HepG2 (cell line): ENCODE results near the gene SMO. TPM values are rescaled to one million over a fixed set of nuclear protein-coding genes. Genes with fewer than 3 reads are reported as not detected.

Experiments used
- ATAC-seq: fragments of 200-7000 bp; cut with Tn5 transposase; 3 replicates; pipeline ENCODE4 v1.9.1; 2020; ENCODE audit warnings: mild to moderate bottlenecking, moderate library complexity
- BruUV-seq: library from RNA; stranded (reverse); fragments of 400-500 nt; replicated peaks from 2 replicates; lab custom pipeline; 2021; lab: Mats Ljungman, UMichigan
- CTCF ChIA-PET: fragments of 300-600 bp; formaldehyde crosslinking; extraction: SDS; loops from one replicate; lab custom pipeline; 2021; ENCODE audit warnings: low total read pairs, inconsistent platforms, low intra/inter-chr PET ratio; lab: Yijun Ruan, JAX
- POLR2A ChIA-PET: fragments of 350-600 bp; sonication (Branson Sonifier 250); formaldehyde crosslinking; loops from one replicate; lab custom pipeline; 2020; ENCODE audit warnings: antibody characterized with exemption, inconsistent platforms; lab: Yijun Ruan, JAX
- DNase-seq: peaks from one replicate; pipeline ENCODE4 v3.0.0-alpha.2; 2015; ENCODE audit warnings: low spot score
- FAIRE-seq: peaks from 3 replicates; lab custom pipeline; 2011; peaks lifted over from hg19 to GRCh38; lab: Jason Lieb, UNC
- H2AFZ ChIP-seq: one replicate; pipeline ENCODE4 v1.6.1; 2011; ENCODE audit warnings: low read length, inconsistent platforms
- H3K27ac ChIP-seq: fragments of 300-600 bp; 3 replicates; pipeline ENCODE4 v1.8.0; 2011; ENCODE audit warnings: mixed run types, mild to moderate bottlenecking, mixed read lengths, low read length, inconsistent platforms; ENCODE audit not compliant: insufficient read depth; ENCODE audit errors: extremely low read length
- H3K27me3 ChIP-seq, 2 experiments: fragments of 200-600 bp in 1 of 2; 2 replicates in 1 of 2; 3 replicates in 1 of 2; pipeline versions ENCODE4 v1.6.0 to v1.8.0; 2011; ENCODE audit warnings: low read length in 2 of 2, mild to moderate bottlenecking in 2 of 2, moderate library complexity in 2 of 2, inconsistent platforms in 1 of 2; ENCODE audit not compliant: insufficient read depth in 2 of 2, control insufficient read depth in 1 of 2
- H3K36me3 ChIP-seq, 2 experiments: fragments of 200-600 bp in 1 of 2; replicated peaks in 1 of 2; 2 replicates in 1 of 2; 3 replicates in 1 of 2; pipeline versions ENCODE4 v1.5.1 to v1.8.0; 2011; ENCODE audit warnings: low read length in 2 of 2, inconsistent platforms in 1 of 2; ENCODE audit not compliant: insufficient read depth in 2 of 2, control insufficient read depth in 1 of 2
- H3K4me1 ChIP-seq: 2 replicates; pipeline ENCODE4 v1.5.1; 2012; ENCODE audit warnings: low read length, inconsistent platforms; ENCODE audit not compliant: insufficient read depth
- H3K4me2 ChIP-seq: 2 replicates; pipeline ENCODE4 v1.6.0; 2011; ENCODE audit warnings: low read depth, low read length, inconsistent platforms
- H3K4me3 ChIP-seq, 3 experiments: fragments of 200-600 bp in 1 of 3; sonication (generic), shearing (Covaris generic) in 1 of 3; replicated peaks in 1 of 3; 2 replicates each; pipeline ENCODE4 v1.5.1; 2011 to 2016; ENCODE audit warnings: low read length in 3 of 3, inconsistent platforms in 2 of 3, low read depth in 2 of 3, mild to moderate bottlenecking in 2 of 3, control low read depth in 1 of 3, mixed read lengths in 1 of 3; ENCODE audit not compliant: insufficient read depth in 1 of 3
- H3K79me2 ChIP-seq: one replicate; pipeline ENCODE4 v1.6.1; 2011; ENCODE audit warnings: low read length, inconsistent platforms; ENCODE audit not compliant: insufficient read depth
- H3K9ac ChIP-seq: 2 replicates; pipeline ENCODE4 v1.6.0; 2011; ENCODE audit warnings: mild to moderate bottlenecking, low read depth, low read length, inconsistent platforms; ENCODE audit not compliant: insufficient read depth
- H3K9me3 ChIP-seq: 2 replicates; pipeline ENCODE4 v1.5.1; 2012; ENCODE audit warnings: mild to moderate bottlenecking, low read length
- H4K20me1 ChIP-seq: 2 replicates; pipeline ENCODE4 v1.6.0; 2011; ENCODE audit warnings: inconsistent platforms, mild to moderate bottlenecking, low read length, moderate library complexity; ENCODE audit not compliant: insufficient read depth
- HNRNPK ChIP-seq: fragments of 200-400 bp; formaldehyde crosslinking; IDR thresholded peaks from 2 replicates; pipeline ENCODE4 v1.6.1; 2018; ENCODE audit warnings: low read length, low read depth, moderate library complexity, mild to moderate bottlenecking; ENCODE audit not compliant: poor library complexity, severe bottlenecking
- HOXA9 ChIP-seq: sonication (generic); formaldehyde crosslinking; IDR thresholded peaks from 2 replicates; pipeline ENCODE4 v1.8.1; 2022; ENCODE audit warnings: missing genetic modification reagents, mild to moderate bottlenecking, moderate library complexity, borderline replicate concordance
- NONO ChIP-seq, 2 experiments: fragments of 450-650 bp in 1 of 2; sonication (generic) in 1 of 2; formaldehyde crosslinking in 1 of 2; IDR thresholded peaks in 1 of 2; conservative IDR thresholded peaks in 1 of 2; 2 replicates each; pipeline versions ENCODE4 v1.6.1 to v1.8.0; 2017 to 2022; ENCODE audit warnings: mild to moderate bottlenecking in 1 of 2, missing genetic modification reagents in 1 of 2, moderate library complexity in 1 of 2
- SAP130 ChIP-seq: IDR thresholded peaks from 2 replicates; pipeline ENCODE4 v1.6.1; 2016; ENCODE audit warnings: low read depth
- SMAD3 ChIP-seq: sonication (generic); formaldehyde crosslinking; IDR thresholded peaks from 2 replicates; pipeline ENCODE4 v1.4.0; 2020; ENCODE audit warnings: missing genetic modification reagents
- SOX13 ChIP-seq, 3 experiments: fragments of 450-650 bp in 1 of 3; sonication (generic) in 1 of 3; formaldehyde crosslinking in 1 of 3; IDR thresholded peaks in 2 of 3; conservative IDR thresholded peaks in 1 of 3; 2 replicates each; pipeline versions ENCODE4 v1.5.0 to v1.6.1; 2016 to 2020; ENCODE audit warnings: antibody characterized with exemption in 1 of 3, mild to moderate bottlenecking in 1 of 3, missing compliant biosample characterization in 1 of 3, missing genetic modification reagents in 1 of 3, moderate library complexity in 1 of 3
- ZNF792 ChIP-seq: IDR thresholded peaks from 2 replicates; pipeline ENCODE4 v1.6.1; 2016
- WGBS: methylation state at CpG from one replicate; pipeline ENCODE4 v1.1.6; 2017; ENCODE audit warnings: low lambda C conversion rate; 5-methylcytosine and 5-hydroxymethylcytosine counted together
- in situ Hi-C: cut with HindIII; loops from 2 replicates; pipeline ENCODE4 v1.10.0; 2017; ENCODE audit warnings: low pct_unique_long_range_greater_than_20kb; ENCODE audit not compliant: extremely low pct_ligation_motif_present
- intact Hi-C: fragments of 100-400 bp; cut with micrococcal nuclease; formaldehyde crosslinking; loops from one replicate; pipeline ENCODE4 v1.10.0; 2022; ENCODE audit not compliant: unreplicated experiment
- polyA plus RNA-seq, 8 experiments: library from polyadenylated mRNA; depleted of rRNA in 3 of 8; stranded (reverse) in 7 of 8; unstranded in 1 of 8; fragments of >200 nt; fragmentation: Illumina TruSeq in 4 of 8; extraction: Trizol in 4 of 8; gene quantifications; 2 replicates each; pipeline versions ENCODE4 v1.2.1 to v1.2.3, GENCODE V29; 2011 to 2016; ENCODE audit warnings: low read depth in 4 of 8, missing spikeins in 1 of 8, mixed read lengths in 1 of 8; ENCODE audit not compliant: insufficient read depth in 1 of 8
- total RNA-seq, 5 experiments: library from RNA; depleted of rRNA; stranded (reverse); fragments of >200 nt; fragmentation: Illumina TruSeq; extraction: Trizol; gene quantifications; 2 replicates each; pipeline ENCODE4 v1.2.3, GENCODE V29; 2016; ENCODE audit warnings: low read depth in 1 of 5

The SMO gene
- total and polyA plus RNA-seq, 2 of the 13 experiments (the other 11 are each of a cell fraction or from before 2014, with no cell fraction given): 23.8 to 32.3 TPM

DNA sequence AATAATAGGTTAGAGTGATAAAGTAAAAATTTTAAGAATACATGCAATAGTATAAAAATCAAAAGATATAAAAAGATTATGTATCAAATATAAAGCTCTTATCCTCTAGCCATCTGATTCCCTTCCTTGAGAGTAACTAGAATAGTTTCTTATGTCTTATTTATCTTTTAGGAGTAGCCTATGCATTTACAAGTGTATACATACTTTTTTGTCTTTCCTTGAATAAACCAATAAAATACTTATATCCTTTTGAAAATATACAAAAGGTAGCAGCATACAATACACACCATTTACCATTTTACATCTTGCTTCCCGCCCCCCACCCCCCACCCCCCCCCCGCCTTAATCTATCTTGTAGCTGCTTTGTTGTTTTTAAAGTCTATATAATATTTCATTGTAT is 67.8 kb downstream of the SMO start:
- WGBS: 97% methylated on average over 2 of the region's 2 CpGs
- no peaks in the 10 kb centered on the region for H3K36me3 ChIP-seq
- H3K27ac ChIP-seq: no peak overlapping the region
- ATAC-seq (no peak), FAIRE-seq (no peak), DNase-seq (no peak)
- no peak overlapping the region for H2AFZ ChIP-seq
- no peaks in the 10 kb centered on the region for H3K79me2 ChIP-seq
- H3K9me3 ChIP-seq: no peaks in the 10 kb centered on the region
- TF ChIP-seq HNRNPK (peak; percentile 72), NONO (IDR thresholded peaks at IDR 0.05) (no peak), NONO (CRISPR knock-in tag; conservative IDR thresholded peaks at IDR 0.05) (no peak)
- intact Hi-C loops (no loop called here), in situ Hi-C loops (no loop called here)
- H3K27me3 ChIP-seq: no peaks in the 10 kb centered on the region
- CTCF ChIA-PET: no interaction called here
- no peak overlapping the region for H3K9ac ChIP-seq
- H3K4me2 ChIP-seq: no peak overlapping the region
- H3K4me3 ChIP-seq: no peak overlapping the region
- H4K20me1 ChIP-seq: no peaks in the 10 kb centered on the region
- no peaks in the 10 kb centered on the region for H3K4me1 ChIP-seq
- POLR2A ChIA-PET: no interaction called here
- BruUV-seq: no TSS peak

DNA sequence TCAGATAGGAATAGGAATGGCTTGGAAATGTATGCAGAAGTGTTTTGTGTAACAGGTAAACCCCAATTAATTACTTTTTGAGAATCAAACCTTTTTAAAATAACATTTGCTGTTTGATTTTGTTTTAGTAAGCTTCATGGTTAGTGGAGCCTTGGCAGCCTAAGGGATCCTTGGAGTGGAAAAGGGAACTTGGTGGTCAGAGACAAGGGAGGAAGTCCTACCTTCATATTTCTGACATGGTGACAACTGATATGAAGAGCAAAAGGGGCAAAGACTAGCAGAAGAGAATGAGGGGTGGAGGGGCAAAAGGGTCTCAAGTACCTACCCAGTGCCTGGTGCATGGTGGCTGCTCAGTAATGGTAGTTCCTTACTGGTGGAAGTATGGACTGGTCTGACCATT is 68.7 kb downstream of the SMO start:
- POLR2A ChIA-PET: no interaction called here
- Histone ChIP-seq H4K20me1 (no peaks in the 10 kb centered on the region), H3K36me3 (no peaks in the 10 kb centered on the region), H3K9ac (no peak overlapping the region), H3K79me2 (no peaks in the 10 kb centered on the region), H2AFZ (no peak overlapping the region), H3K4me3 (no peak overlapping the region)
- BruUV-seq: no TSS peak
- intact Hi-C loops: no loop called here
- ATAC-seq: no peak
- CTCF ChIA-PET: no interaction called here
- in situ Hi-C loops: no loop called here
- no peak for FAIRE-seq
- no peak for TF ChIP-seq SAP130 (CRISPR knock-in tag)
- TF ChIP-seq HOXA9 (CRISPR knock-in tag): no peak
- TF ChIP-seq ZNF792 (CRISPR knock-in tag): no peak
- TF ChIP-seq SOX13 (IDR thresholded peaks at IDR 0.05): no peak
- TF ChIP-seq SOX13 (CRISPR knock-in tag; conservative IDR thresholded peaks at IDR 0.05 in 1 of 2, IDR thresholded peaks at IDR 0.05 in 1 of 2): no peak
- TF ChIP-seq SMAD3 (CRISPR knock-in tag): no peak
- TF ChIP-seq, all 625 proteins: peak for 0
- Histone ChIP-seq H3K4me2 (no peak overlapping the region), H3K9me3 (no peaks in the 10 kb centered on the region), H3K27ac (no peak overlapping the region), H3K4me1 (no peaks in the 10 kb centered on the region), H3K27me3 (no peaks in the 10 kb centered on the region)
- no peak for DNase-seq
